Panc1 (cell line): ENCODE measurements around the gene UGGT2. TPM values are rescaled to one million over a fixed set of nuclear protein-coding genes. Genes with fewer than 3 reads are reported as not detected.

Source experiments
- ATAC-seq: fragments of 200-7000 bp; cut with Tn5 transposase; 2 replicates; pipeline ENCODE4 v1.9.1; 2020; ENCODE audit warnings: mild to moderate bottlenecking, moderate library complexity
- BruUV-seq: library from RNA; stranded (reverse); fragments of 400-500 nt; replicated peaks from 2 replicates; lab custom pipeline; 2021; lab: Mats Ljungman, UMichigan
- CTCF ChIA-PET: fragments of 300-600 bp; sonication (Branson Sonifier 250); formaldehyde crosslinking; loops from one replicate; lab custom pipeline; 2022; ENCODE audit warnings: antibody characterized with exemption; lab: Charles Lee
- POLR2A ChIA-PET: fragments of 300-600 bp; sonication (Branson Sonifier 250); formaldehyde crosslinking; loops from one replicate; lab custom pipeline; 2022; ENCODE audit warnings: antibody characterized with exemption; lab: Charles Lee
- DNase-seq: peaks from one replicate; pipeline ENCODE4 v3.0.0-alpha.2; 2010; ENCODE audit warnings: low read depth, low spot score
- H3K27ac ChIP-seq: 2 replicates; pipeline ENCODE4 v1.5.1; 2011; ENCODE audit warnings: mild to moderate bottlenecking, low read length, inconsistent platforms
- H3K27me3 ChIP-seq: fragments of 200-500 bp; sonication (Bioruptor generic); 2 replicates; pipeline ENCODE4 v1.6.0; 2014; ENCODE audit warnings: low read length, inconsistent platforms; ENCODE audit not compliant: control insufficient read depth, insufficient read depth
- H3K36me3 ChIP-seq: fragments of 200-500 bp; sonication (Bioruptor generic); 2 replicates; pipeline ENCODE4 v1.5.1; 2014; ENCODE audit warnings: inconsistent platforms, mild to moderate bottlenecking, low read length, moderate library complexity; ENCODE audit not compliant: control insufficient read depth, insufficient read depth
- H3K4me1 ChIP-seq: 2 replicates; pipeline ENCODE4 v1.5.1; 2011; ENCODE audit warnings: inconsistent platforms, mild to moderate bottlenecking, low read length, moderate library complexity; ENCODE audit not compliant: control insufficient read depth, insufficient read depth
- H3K4me3 ChIP-seq, 2 experiments: 2 replicates each; pipeline ENCODE4 v1.5.1; 2011 to 2012; ENCODE audit warnings: low read depth in 2 of 2, low read length in 2 of 2, mild to moderate bottlenecking in 2 of 2, inconsistent platforms in 1 of 2, moderate library complexity in 1 of 2
- H3K9me3 ChIP-seq: fragments of 200-500 bp; sonication (Bioruptor generic); 2 replicates; pipeline ENCODE4 v1.5.1; 2014; ENCODE audit warnings: low read depth, mild to moderate bottlenecking, inconsistent platforms, low read length, moderate library complexity; ENCODE audit not compliant: control insufficient read depth, insufficient read depth
- POLR2AphosphoS5 ChIP-seq: IDR thresholded peaks from 2 replicates; pipeline ENCODE4 v1.6.1; 2012; ENCODE audit warnings: mild to moderate bottlenecking, low read depth, low read length, moderate library complexity
- SIN3A ChIP-seq: IDR thresholded peaks from 2 replicates; pipeline ENCODE4 v1.6.1; 2012; ENCODE audit warnings: low read depth, mild to moderate bottlenecking, low read length, moderate library complexity, borderline replicate concordance; ENCODE audit not compliant: insufficient read depth
- TCF7L2 ChIP-seq: IDR thresholded peaks from 2 replicates; pipeline ENCODE4 v1.6.1; 2011; ENCODE audit warnings: mild to moderate bottlenecking, low read depth, low read length, inconsistent platforms
- in situ Hi-C: cut with HindIII; loops from 2 replicates; pipeline ENCODE4 v1.10.0; 2016; ENCODE audit warnings: low sequenced_read_pairs, low pct_unique_long_range_greater_than_20kb
- intact Hi-C: fragments of 100-400 bp; cut with micrococcal nuclease; formaldehyde crosslinking; loops from one replicate; pipeline ENCODE4 v1.10.0; 2022; ENCODE audit not compliant: unreplicated experiment
- total RNA-seq: library from RNA; stranded (reverse); gene quantifications from one replicate; pipeline ENCODE4 v1.2.1, GENCODE V29; 2021; ENCODE audit not compliant: unreplicated experiment
- TF ChIP-seq, protein P1 (sequence below): fragments of 450-650 bp; IDR thresholded peaks from 2 replicates; pipeline ENCODE4 v1.5.1; 2017; ENCODE audit warnings: mild to moderate bottlenecking
- TF ChIP-seq, protein P2 (sequence below), 2 experiments: IDR thresholded peaks; 2 replicates each; pipeline ENCODE4 v1.6.1; 2011 to 2012; ENCODE audit warnings: low read depth in 2 of 2, control low read depth in 1 of 2, low read length in 1 of 2, mild to moderate bottlenecking in 1 of 2, moderate library complexity in 1 of 2; ENCODE audit not compliant: insufficient read depth in 1 of 2

UGGT2 gene
- total RNA-seq, 1 experiment from 2014 or later: 22.9 TPM

DNA sequence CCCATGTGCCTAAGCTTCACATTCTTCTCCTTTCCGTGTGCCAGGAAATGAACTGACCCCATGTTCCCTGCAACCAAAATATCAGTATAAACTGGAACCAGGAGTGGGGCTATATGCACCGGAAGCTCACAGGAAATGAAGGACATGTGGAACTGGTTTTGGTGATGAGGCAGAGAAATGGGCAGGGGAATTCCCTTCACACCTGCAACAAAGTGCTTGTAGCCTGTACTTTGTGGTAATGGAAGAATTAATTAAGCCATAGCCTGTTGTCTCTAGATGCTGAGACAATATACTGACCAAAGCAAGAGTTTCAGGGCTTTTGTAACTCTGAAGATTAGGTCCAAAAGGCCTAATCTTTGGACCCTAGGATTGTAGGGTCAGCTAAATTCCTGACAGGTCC lies 15.5 kb upstream of the UGGT2 start:
- in situ Hi-C loops: no loop called here

DNA sequence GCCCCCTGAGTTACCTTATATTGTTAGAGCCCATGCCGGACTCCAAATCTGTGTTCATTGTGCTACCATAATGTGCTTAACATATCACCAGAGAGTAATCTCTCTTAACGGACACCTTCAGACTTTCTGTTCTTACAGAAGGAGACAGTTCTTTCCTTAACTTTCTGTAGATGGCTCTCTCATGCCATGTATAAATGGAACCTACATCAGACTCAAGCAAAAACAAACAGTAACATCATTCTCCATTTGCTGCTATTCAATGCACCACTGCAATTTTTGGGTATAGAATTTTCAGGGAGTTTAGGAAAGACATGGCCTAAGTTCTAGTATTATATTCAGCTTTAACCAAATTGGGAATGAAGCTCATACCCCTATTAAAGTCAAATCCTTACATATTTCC lies 12.6 kb upstream of the UGGT2 start:
- CTCF ChIA-PET: no interaction called here
- TF ChIP-seq, protein P1, sequence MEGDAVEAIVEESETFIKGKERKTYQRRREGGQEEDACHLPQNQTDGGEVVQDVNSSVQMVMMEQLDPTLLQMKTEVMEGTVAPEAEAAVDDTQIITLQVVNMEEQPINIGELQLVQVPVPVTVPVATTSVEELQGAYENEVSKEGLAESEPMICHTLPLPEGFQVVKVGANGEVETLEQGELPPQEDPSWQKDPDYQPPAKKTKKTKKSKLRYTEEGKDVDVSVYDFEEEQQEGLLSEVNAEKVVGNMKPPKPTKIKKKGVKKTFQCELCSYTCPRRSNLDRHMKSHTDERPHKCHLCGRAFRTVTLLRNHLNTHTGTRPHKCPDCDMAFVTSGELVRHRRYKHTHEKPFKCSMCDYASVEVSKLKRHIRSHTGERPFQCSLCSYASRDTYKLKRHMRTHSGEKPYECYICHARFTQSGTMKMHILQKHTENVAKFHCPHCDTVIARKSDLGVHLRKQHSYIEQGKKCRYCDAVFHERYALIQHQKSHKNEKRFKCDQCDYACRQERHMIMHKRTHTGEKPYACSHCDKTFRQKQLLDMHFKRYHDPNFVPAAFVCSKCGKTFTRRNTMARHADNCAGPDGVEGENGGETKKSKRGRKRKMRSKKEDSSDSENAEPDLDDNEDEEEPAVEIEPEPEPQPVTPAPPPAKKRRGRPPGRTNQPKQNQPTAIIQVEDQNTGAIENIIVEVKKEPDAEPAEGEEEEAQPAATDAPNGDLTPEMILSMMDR: no peak
- TF ChIP-seq, protein P2, sequence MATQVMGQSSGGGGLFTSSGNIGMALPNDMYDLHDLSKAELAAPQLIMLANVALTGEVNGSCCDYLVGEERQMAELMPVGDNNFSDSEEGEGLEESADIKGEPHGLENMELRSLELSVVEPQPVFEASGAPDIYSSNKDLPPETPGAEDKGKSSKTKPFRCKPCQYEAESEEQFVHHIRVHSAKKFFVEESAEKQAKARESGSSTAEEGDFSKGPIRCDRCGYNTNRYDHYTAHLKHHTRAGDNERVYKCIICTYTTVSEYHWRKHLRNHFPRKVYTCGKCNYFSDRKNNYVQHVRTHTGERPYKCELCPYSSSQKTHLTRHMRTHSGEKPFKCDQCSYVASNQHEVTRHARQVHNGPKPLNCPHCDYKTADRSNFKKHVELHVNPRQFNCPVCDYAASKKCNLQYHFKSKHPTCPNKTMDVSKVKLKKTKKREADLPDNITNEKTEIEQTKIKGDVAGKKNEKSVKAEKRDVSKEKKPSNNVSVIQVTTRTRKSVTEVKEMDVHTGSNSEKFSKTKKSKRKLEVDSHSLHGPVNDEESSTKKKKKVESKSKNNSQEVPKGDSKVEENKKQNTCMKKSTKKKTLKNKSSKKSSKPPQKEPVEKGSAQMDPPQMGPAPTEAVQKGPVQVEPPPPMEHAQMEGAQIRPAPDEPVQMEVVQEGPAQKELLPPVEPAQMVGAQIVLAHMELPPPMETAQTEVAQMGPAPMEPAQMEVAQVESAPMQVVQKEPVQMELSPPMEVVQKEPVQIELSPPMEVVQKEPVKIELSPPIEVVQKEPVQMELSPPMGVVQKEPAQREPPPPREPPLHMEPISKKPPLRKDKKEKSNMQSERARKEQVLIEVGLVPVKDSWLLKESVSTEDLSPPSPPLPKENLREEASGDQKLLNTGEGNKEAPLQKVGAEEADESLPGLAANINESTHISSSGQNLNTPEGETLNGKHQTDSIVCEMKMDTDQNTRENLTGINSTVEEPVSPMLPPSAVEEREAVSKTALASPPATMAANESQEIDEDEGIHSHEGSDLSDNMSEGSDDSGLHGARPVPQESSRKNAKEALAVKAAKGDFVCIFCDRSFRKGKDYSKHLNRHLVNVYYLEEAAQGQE (IDR thresholded peaks at IDR 0.05; ENCODE audit: insufficient read depth in 1 of 2, low read depth in 2 of 2, low read length in 1 of 2): no peak
- no peak for TF ChIP-seq TCF7L2
- no peak for TF ChIP-seq SIN3A
- no peak for TF ChIP-seq POLR2AphosphoS5
- no peak for ATAC-seq

More for the DNA sequence above, 15.5 kb upstream of the UGGT2 start:
- Histone ChIP-seq H3K9me3 (no peaks in the 10 kb centered on the region), H3K27me3 (peaks cover 3% of the 10 kb centered on the region), H3K36me3 (no peaks in the 10 kb centered on the region), H3K4me1 (no peaks in the 10 kb centered on the region), H3K27ac (no peak overlapping the region), H3K4me3 (no peak overlapping the region)
- intact Hi-C loops: no loop called here
- CTCF ChIA-PET: no interaction called here
- DNase-seq (no peak), ATAC-seq (no peak)
- TF ChIP-seq POLR2AphosphoS5 (no peak), TCF7L2 (no peak), SIN3A (no peak)
- TF ChIP-seq, protein P1: no peak
- TF ChIP-seq, protein P2 (IDR thresholded peaks at IDR 0.05; ENCODE audit: insufficient read depth in 1 of 2, low read depth in 2 of 2, low read length in 1 of 2): no peak
- BruUV-seq: no TSS peak
- POLR2A ChIA-PET: no interaction called here

More for the DNA sequence above, 12.6 kb upstream of the UGGT2 start:
- POLR2A ChIA-PET: no interaction called here
- Histone ChIP-seq H3K36me3 (no peaks in the 10 kb centered on the region), H3K27me3 (peaks cover 8% of the 10 kb centered on the region), H3K27ac (no peak overlapping the region), H3K9me3 (no peaks in the 10 kb centered on the region), H3K4me3 (no peak overlapping the region), H3K4me1 (no peaks in the 10 kb centered on the region)
- no peak for DNase-seq
- in situ Hi-C loops (no loop called here), intact Hi-C loops (no loop called here)
- BruUV-seq: no TSS peak
